Head of caudate nucleus (tissue), 42 donors: Measurements from ENCODE around the gene BBIP1.

Experiments
- DNase-seq, 42 donors: peaks; one replicate each; pipeline versions ENCODE4 v3.0.0 to v3.0.0-alpha.2; 2020 to 2021; ENCODE audit warnings: mixed read lengths in 7 of 42
- intact Hi-C: fragments of 100-400 bp; cut with DNase I; formaldehyde crosslinking; loops from one replicate; pipeline ENCODE4 v1.15.0; 2022

The BBIP1 gene, protein sequence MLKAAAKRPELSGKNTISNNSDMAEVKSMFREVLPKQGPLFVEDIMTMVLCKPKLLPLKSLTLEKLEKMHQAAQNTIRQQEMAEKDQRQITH

DNA sequence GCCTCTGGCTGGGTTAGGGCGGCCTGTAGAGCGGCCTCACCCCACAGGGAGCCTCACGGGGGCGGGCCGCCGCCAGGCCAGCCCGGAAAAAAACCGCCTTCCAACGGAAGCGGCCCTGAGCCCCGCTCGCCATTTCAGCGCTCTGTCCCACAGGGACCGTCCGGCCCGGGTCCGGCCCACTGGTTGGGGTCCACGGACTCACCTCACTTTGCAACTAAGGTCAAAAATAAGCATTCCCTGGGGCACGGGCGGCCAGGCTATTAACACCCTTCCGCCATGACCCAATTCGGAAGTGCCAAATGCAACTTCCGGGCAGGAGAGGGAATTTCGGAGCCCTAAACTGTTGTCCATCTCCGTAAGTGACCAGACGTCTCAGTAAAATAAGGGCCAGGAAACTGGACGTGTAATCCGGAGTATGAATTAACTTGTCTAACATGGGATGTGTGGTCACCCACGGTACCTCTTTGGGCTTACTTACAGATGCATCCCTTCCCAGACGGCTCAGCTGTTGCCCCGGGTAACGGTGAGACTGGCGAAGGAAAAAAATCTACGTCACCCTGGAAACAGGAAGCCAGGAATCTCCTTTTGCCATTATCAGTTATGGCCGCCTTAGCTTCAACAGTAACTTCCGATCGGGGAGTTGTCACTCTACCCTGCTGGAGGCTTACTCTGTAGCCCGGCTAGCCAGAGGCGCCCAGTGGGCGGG, at the start of gene BBIP1:
Gene BBIP1 (minus strand): TSS at position 538 of the 706 bp plus-strand sequence. CDS start 1,023 bp downstream, outside the sequence.
- peak in 6 of 42 donors; percentile 60 to 91 (median 80) for DNase-seq
- intact Hi-C loops, result loop anchor here (2.0 kb wide), 1 partner anchor 48 kb away; the partner anchor contains the start of gene PDCD4

DNA sequence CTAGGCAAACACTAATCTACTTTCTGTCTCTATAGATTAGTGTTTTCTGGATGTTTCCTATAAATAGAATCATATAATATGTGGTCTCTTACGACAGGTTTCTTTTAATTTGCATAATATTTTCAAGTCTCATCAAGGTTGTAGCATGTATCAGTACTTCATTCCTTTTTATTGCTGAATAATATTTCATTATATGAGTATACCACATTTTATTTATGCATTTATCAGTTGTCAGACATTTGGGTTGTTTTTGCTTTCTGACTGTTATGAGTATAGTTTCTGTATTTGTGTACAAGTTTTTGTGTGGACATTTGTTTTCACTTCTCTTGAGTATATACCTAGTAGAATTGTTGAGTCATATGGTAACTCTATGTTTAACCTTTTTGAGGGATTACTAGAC, 48.7 kb upstream of the BBIP1 start:
- DNase-seq, result no peak
- intact Hi-C loops, result no loop called here

DNA sequence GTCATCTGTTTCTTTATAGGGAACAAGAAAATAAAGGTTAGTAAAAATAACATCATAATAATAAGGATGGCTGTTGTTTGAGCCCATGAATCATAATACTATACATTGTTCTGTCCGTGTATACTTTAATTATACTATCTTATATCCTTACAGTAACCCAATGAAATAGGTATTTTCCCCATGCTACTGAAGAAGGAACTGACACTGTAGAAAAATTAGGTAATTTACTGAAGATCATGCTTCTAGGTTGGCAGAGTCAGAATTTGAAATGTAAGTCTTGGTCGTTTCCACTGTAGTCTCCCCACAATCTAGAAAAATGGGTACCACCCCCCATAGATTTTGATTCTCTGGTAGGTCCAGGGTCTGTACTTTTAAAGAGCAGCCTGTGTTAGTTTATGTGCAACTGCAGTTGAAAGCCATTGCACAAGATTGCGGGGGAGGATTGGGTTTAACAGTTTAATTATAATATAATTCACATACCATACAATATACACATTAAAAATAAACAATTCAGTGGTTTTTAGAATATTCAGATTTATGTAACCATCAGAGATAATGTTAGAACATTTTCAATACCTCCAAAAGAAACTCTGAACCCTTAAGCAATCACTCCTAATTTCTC, 48.1 kb upstream of the BBIP1 start:
- no peak for DNase-seq
- intact Hi-C loops, result no loop called here

DNA sequence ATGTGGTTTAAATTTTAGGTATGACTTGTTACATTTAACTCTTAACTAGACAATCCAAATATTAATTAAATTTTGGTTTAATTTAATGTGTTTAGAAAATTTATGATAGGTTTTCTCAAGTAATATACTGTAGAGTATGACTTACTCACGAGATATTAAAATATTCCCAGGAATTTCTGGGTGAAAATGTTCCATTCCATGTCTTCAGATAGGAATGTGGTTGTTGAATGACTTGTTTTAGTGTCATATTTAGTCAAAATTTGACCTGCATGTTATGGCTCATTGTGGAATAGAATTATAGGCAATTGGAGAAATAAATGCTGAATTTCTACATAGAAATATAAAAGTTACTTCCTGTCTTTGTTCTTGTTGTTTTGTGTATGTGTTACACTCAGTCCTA, 47.2 kb upstream of the BBIP1 start:
- intact Hi-C loops, result no loop called here
- DNase-seq, result no peak

DNA sequence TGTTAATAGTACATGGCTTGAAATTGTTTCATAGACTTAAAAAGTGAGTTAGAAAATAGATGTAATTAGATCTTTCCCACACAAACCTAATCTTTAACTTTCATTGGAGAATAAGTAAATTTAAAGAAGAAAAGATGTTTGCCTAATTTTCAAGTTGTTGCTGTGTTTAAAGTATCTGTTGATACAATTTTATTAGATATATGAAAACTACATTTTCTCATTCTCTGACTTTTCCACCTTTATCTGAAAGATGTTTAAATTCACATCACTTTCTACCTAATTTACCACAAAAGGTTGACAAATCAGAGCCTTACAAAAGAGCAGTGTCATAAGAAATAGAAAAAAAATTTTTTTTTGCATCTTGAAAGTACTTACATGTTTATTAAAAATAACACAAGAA, 46.2 kb upstream of the BBIP1 start:
- intact Hi-C loops, result no loop called here
- DNase-seq, result no peak

DNA sequence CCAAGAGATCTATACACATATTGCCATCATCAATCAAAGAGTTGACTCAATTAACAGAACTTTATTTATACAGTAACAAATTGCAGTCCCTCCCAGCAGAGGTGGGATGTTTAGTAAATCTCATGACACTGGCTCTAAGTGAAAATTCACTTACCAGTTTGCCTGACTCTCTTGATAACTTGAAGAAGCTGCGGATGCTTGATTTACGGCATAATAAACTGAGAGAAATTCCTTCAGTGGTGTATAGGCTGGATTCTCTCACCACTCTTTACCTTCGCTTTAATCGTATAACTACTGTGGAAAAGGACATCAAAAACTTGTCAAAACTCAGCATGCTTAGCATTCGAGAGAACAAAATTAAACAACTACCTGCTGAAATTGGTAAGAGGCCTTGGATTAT, 45.7 kb upstream of the BBIP1 start:
- intact Hi-C loops, result no loop called here
- no peak for DNase-seq

DNA sequence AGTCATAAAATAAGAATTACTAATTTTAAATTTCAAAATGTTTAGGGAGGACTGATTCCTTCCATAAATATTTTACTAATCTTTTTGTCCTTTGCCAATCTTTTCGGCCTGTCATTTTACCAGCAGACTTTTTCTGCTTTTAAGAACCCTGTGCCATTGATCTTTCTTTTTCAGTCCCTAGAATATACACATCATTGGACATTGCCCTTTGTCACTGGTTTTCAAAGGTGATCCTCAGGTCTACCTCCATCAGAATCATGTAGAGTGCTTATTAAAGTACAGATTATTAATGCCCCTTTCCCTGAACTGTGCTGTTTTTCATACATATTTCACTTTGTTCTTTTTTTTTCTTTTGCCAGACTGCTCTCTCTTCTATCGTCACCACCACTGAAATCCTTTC, 44.2 kb upstream of the BBIP1 start:
- intact Hi-C loops, result no loop called here

DNA sequence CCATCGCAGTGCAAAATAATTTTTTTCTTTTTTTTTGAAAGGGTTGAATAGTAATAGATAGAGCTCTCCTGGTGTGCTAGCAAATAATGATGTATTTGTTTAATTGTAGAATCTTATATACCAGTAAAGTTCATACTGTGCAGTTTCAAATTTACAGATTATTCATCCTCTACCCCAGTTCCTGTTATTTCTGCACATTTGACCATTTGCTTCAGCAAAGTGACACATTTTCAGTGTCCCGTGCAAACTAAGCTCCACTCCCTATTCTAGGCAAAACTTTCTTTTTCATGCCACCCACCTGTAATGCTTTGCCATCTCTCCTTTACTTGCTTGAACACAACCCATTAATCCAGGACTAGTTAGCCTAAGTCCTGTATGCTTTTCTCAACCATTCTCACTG, 43.5 kb upstream of the BBIP1 start:
- intact Hi-C loops, result no loop called here
- no peak for DNase-seq

More for the DNA sequence above, 44.2 kb upstream of the BBIP1 start:
- no peak for DNase-seq

DNA sequence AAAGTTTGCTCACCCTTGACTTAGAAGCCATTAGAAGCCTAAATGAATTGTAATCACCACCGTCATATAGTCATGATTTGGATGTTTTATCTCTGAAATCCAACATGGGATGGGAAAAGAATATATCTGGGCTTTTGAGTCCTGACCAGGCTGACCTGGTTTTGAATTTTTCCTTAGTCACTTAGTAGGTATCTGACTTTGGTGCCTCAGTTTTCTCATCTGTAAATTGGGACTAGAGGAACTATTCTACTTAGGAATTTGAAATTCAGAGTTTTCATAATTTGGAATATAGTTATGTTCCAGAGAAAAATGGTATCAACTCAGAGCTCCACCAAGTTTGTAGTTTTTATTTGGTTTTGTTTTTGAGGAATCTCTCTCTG, 41.3 kb upstream of the BBIP1 start:
- no peak for DNase-seq
- intact Hi-C loops, result no loop called here

DNA sequence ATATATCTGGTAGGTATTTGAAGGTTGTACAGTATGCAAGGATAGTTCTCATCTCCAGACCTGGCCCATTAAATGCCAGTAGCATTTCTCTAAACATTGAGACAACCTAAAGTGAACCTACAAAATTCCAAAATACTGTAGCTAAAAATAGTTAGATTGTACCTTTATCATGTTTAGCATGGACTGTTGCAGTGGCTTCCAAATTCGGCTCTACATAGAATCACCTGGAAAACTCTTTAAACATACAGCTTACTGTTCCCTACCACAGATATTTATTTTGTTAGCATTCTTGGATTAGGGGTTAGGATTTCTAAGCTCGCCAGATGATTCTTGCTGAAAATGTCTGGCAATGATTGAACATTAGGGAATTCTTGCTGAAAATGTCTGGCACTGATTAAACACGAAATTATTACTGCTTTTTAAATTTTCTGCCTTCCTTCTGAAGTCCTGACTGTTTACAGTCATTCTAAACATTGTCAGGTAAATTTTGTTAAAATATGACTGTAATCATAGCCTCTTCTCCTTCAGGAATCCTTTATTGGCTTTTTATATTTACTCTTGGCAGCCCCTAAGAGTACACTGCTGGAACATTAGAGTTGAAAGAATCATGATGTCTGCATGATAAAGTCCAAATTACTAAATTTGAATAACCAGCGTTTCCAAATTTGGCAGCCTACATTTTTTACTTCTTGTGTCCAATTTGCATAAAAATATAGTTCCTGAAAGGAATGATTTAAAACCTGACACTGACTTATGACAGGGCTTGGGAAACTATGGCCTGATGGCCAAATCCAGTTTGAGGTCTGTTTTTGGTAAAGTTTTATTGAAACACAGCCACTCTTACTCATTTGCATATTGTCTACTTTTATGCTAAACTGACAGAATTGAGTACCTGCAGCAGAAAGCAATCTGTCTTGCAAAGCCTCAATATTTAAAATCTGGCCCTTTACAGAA, 40.7 kb upstream of the BBIP1 start:
- DNase-seq, result no peak
- intact Hi-C loops, result no loop called here

DNA sequence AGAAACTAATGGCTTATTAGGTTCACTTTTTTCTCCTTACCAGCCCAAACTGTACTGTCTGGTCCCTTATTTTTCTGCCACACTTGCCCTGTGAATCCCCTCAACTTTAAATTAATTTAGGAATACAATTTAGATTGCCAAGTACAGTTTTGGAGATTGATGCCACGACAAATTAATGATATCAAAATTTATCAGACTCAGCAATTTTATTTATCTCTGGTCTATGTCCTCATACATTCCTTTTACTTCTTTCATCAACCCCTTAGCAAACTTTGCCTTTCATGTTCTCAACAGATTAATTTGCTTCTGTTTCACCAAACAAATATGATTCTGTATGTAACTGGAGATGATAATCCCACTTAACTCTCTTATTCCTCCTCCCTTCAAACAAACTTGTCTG, 38.6 kb upstream of the BBIP1 start:
- DNase-seq, result no peak
- intact Hi-C loops, result no loop called here

DNA sequence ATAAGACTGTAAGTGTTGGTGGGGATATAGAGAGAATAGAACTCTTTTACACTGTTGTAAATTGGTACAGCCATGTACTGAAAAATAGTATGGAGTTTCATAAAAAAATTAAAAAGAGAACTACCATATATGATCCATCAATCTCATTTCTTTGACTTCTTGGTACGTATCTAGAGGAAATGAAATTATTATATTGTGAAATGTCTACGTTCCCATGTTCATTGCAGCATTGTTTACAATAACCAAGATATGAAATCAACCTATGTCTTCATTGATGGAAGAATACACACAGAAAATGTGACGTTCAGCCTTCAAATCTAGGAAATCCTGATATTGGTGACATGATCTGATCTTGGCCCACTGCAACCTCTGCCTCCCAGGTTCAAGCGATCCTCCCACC, 32.4 kb upstream of the BBIP1 start:
- intact Hi-C loops, result no loop called here
- DNase-seq, result no peak

DNA sequence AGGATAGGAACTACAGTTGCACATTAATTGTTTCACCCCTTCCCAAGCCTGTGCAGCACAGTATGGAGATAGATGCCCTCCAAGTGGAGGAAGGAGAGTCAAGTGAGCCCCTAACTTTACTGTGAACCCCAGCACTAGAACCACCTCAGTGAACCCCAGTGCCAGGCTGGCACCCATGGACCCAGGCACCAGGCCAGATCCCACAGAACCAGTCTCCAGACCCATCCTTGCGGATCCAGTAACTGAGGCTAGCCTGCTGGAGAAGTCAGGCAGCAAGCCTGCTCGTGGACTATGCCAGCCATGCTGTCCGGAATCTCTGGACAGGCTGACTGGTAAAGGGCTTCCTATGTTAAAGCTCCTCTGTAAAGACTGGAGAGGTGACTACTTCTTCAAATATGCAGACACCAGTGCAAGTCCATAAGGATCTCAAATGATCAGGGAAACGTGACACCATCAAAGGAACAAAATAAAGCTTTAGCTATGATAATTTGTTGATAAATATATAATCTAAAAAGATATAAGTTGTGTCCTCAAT, 28.1 kb upstream of the BBIP1 start:
- intact Hi-C loops, result no loop called here
- DNase-seq, result no peak

DNA sequence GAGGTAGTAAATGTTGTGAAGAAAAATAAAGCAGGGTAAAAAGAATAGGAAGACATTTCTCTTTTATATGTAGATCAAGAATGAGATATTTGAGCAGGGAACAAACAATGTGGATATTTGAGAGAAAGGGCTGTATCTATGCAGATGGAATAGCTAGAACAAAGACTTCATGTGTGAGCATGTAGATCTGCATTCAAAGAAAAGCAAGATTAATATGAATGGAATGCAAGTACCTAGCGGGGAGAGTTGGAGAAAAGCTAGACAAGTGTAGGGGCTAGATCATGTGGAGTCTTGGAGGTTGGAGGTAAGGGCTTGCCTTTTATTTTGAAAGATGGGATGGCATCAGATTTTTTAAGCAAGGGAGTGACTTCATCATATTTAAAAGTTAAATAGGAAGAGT, 27.5 kb upstream of the BBIP1 start:
- intact Hi-C loops, result no loop called here
- DNase-seq, result no peak

DNA sequence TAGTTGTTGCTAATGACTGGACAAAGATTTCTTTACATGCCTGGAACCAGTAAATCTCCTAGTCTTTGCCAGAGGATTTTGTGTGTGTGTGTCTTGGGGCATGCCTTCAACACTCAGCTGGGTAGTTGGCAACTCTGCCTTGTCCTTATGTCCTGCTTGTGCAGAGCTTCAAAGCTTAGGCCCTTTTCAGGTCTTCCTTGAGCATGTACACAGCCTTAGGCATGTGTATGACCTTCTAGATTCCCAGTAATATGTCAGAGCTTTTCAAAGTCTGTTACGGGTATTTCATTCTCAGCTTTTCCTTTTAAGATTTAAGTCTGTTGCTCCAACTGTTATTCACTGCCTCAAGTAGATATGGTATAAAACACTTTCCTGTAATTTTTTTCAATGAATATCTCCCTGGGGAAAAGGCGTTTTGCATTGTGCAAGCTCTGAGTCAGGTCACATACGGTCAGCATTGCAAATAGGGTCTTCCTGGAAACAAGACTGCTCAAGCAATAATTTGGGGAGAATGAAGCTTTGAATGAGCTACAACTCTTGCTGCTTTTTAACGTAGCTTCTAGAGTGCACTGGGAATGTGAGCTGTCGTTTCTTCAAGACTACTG, 25.9 kb upstream of the BBIP1 start:
- intact Hi-C loops, result no loop called here
- no peak for DNase-seq

DNA sequence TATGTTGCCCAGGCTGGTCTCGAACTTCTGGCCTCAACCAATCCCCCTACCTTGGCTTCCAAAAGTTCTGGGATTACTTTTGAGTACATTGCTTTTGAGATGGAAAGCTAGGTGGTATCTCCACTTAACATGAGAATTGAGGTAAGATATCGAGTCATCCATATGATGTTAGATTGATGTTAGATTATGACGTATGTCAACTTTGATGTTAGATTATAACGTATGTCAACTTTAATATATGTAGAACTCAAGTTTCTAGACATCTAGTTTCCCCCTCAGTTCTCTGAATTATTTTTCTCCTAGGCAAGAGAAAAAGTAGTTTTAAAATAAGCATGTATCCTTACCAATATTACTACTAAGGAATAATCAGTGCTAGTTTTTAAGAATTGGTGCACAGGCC, 20.4 kb upstream of the BBIP1 start:
- no peak for DNase-seq
- intact Hi-C loops, result no loop called here

DNA sequence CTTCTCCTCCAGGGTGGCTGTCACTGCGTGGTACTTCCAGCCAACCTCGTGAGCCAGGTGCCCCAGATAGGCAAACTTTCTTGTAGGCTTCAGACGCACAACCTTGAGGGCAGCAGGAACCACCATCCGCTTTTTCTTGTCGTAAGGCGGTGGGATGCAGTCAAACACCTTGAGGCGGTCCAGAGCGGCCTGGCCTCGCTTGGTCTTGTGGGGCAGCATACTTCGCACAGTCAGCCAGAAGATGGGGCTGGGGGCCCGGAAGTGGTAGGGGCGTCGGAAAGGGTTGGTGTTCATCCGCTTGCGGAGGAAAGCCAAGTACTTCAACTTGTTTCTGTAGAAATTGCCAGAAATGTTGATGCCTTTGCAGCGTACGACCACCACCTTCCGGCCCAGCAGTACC, 17.8 kb upstream of the BBIP1 start:
- intact Hi-C loops, result no loop called here
- no peak for DNase-seq

DNA sequence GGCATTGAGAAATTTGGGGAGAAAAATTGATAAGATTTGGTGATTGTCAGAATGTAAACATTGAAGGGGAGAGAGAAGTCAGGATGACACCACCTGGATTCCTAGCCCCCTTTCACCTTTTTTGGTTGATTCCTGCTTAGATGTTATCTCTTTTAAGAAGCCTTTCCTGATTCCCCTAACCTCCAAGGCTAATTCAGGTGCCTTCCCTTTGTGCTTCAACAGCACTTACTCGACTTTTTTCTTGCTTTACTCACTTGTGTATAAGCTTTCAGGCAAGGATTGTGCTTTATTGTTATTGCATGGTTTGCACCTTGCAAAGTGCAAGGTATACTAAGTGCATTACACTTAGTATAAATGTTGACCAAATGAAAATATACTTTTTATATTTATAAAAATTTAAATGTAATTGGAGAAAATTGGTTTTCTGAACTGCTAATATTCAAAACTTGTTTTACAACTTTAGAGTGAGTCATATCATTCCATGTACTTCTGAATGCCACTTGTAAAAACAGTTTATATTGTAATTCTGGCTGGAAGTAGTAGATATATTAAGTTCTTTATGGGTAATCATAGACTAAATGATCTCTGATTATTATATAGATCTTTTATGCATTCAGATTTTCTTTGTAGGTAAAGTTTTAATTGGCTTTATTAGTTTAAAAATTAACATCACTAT, 13.7 kb upstream of the BBIP1 start:
- intact Hi-C loops, result no loop called here
- no peak for DNase-seq
